Body of pancreas (tissue), 4 donors: ENCODE measurements around the gene ERC1.

ENCODE experiments used
- POLR2A ChIP-seq, 3 donors: fragments of 450-650 bp; IDR thresholded peaks; one replicate each; pipeline ENCODE4 v1.6.1; 2016; ENCODE audit warnings: antibody characterized with exemption in 3 of 3, mild to moderate bottlenecking in 2 of 3
- TF ChIP-seq, protein P1 (sequence below), 7 experiments: fragments of 450-650 bp in 4 of 7; fragments of 200-600 bp in 3 of 7; sonication (generic) in 3 of 7; IDR thresholded peaks; one replicate each; pipeline ENCODE4 v1.5.1; 2016 to 2019; ENCODE audit warnings: antibody characterized with exemption in 7 of 7

DNA sequence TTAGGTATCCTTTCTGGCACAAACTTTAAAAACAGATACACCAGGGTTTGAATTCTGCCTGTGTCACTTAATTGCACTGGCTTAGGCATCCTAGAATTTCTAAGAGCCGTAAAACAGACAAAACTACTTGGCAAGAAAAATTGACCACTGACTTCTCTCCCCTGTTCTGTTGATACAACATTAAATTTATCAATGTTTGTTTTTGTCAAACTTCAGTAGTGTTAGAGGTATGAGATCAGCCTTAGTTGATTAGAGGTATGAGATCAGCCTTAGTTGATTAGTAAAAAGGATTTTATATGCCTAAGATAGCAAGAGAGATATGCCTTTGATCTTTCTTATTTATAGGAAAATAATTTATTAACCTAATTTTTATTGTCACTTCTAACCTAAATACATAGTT lies 320.1 kb downstream of the ERC1 start:
- TF ChIP-seq, protein P1, sequence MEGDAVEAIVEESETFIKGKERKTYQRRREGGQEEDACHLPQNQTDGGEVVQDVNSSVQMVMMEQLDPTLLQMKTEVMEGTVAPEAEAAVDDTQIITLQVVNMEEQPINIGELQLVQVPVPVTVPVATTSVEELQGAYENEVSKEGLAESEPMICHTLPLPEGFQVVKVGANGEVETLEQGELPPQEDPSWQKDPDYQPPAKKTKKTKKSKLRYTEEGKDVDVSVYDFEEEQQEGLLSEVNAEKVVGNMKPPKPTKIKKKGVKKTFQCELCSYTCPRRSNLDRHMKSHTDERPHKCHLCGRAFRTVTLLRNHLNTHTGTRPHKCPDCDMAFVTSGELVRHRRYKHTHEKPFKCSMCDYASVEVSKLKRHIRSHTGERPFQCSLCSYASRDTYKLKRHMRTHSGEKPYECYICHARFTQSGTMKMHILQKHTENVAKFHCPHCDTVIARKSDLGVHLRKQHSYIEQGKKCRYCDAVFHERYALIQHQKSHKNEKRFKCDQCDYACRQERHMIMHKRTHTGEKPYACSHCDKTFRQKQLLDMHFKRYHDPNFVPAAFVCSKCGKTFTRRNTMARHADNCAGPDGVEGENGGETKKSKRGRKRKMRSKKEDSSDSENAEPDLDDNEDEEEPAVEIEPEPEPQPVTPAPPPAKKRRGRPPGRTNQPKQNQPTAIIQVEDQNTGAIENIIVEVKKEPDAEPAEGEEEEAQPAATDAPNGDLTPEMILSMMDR (IDR thresholded peaks at IDR 0.05), result no peak
- TF ChIP-seq POLR2A (IDR thresholded peaks at IDR 0.05), result no peak
